MM.1S (cell line): ENCODE results near the gene MAN2A2.

ENCODE experiments used
- DNase-seq: peaks from one replicate; pipeline ENCODE4 v3.0.0-alpha.2; 2015
- H2AFZ ChIP-seq: fragments of 300-600 bp; sonication (generic); 2 replicates; pipeline ENCODE4 v1.6.0; 2016; ENCODE audit warnings: antibody characterized with exemption, low read length
- H3F3A ChIP-seq: fragments of 300-600 bp; sonication (generic); 2 replicates; pipeline ENCODE4 v1.6.1; 2016; ENCODE audit warnings: mild to moderate bottlenecking, antibody characterized with exemption, low read length, moderate library complexity, mixed read lengths; ENCODE audit not compliant: insufficient read depth
- H3K27ac ChIP-seq: fragments of 300-600 bp; sonication (generic); 2 replicates; pipeline ENCODE4 v1.5.1; 2016; ENCODE audit warnings: mild to moderate bottlenecking, low read length
- H3K27me3 ChIP-seq: fragments of 300-600 bp; sonication (generic); replicated peaks from 2 replicates; pipeline ENCODE4 v1.6.0; 2016; ENCODE audit warnings: low read length; ENCODE audit not compliant: insufficient read depth
- H3K36me3 ChIP-seq: fragments of 300-600 bp; sonication (generic); replicated peaks from 2 replicates; pipeline ENCODE4 v1.6.1; 2016; ENCODE audit warnings: mild to moderate bottlenecking, low read length, mixed read lengths; ENCODE audit not compliant: insufficient read depth
- H3K4me1 ChIP-seq: fragments of 300-600 bp; sonication (generic); 2 replicates; pipeline ENCODE4 v1.6.1; 2016; ENCODE audit warnings: low read length, mixed read lengths
- H3K4me2 ChIP-seq: fragments of 300-600 bp; sonication (generic); 2 replicates; pipeline ENCODE4 v1.6.0; 2016; ENCODE audit warnings: low read depth, low read length
- H3K4me3 ChIP-seq: fragments of 300-600 bp; sonication (generic); 2 replicates; pipeline ENCODE4 v1.5.1; 2016; ENCODE audit warnings: low read length, mixed read lengths
- H3K79me2 ChIP-seq: fragments of 300-600 bp; sonication (generic); 2 replicates; pipeline ENCODE4 v1.6.1; 2016; ENCODE audit warnings: mixed run types, low read length, mixed read lengths
- H3K9ac ChIP-seq: fragments of 300-600 bp; sonication (generic); 2 replicates; pipeline ENCODE4 v1.6.1; 2016; ENCODE audit warnings: low read length, mixed read lengths
- H3K9me2 ChIP-seq: fragments of 300-600 bp; sonication (generic); replicated peaks from 2 replicates; pipeline ENCODE4 v1.6.1; 2016; ENCODE audit warnings: mild to moderate bottlenecking, low read length, mixed read lengths; ENCODE audit not compliant: insufficient read depth
- H3K9me3 ChIP-seq: fragments of 300-600 bp; sonication (generic); replicated peaks from 2 replicates; pipeline ENCODE4 v1.6.1; 2016; ENCODE audit warnings: mild to moderate bottlenecking, low read length, mixed read lengths; ENCODE audit not compliant: insufficient read depth
- H4K20me1 ChIP-seq: fragments of 300-600 bp; sonication (generic); 2 replicates; pipeline ENCODE4 v1.6.1; 2016; ENCODE audit warnings: mild to moderate bottlenecking, low read length, moderate library complexity, mixed read lengths; ENCODE audit not compliant: insufficient read depth
- EZH2 ChIP-seq: fragments of 300-600 bp; sonication (generic); optimal IDR thresholded peaks from 2 replicates; pipeline ENCODE3; 2017; ENCODE audit warnings: low read depth, mild to moderate bottlenecking, antibody characterized with exemption, low read length, mixed read lengths
- EZH2phosphoT487 ChIP-seq: fragments of 300-600 bp; sonication (generic); IDR thresholded peaks from 2 replicates; pipeline ENCODE4 v1.6.1; 2018; ENCODE audit warnings: antibody characterized with exemption, low read length
- TF ChIP-seq, protein P1 (sequence below): fragments of 300-600 bp; sonication (generic); IDR thresholded peaks from 2 replicates; pipeline ENCODE4 v1.5.1; 2016; ENCODE audit warnings: antibody characterized with exemption, low read length, mixed read lengths

MAN2A2 gene

DNA sequence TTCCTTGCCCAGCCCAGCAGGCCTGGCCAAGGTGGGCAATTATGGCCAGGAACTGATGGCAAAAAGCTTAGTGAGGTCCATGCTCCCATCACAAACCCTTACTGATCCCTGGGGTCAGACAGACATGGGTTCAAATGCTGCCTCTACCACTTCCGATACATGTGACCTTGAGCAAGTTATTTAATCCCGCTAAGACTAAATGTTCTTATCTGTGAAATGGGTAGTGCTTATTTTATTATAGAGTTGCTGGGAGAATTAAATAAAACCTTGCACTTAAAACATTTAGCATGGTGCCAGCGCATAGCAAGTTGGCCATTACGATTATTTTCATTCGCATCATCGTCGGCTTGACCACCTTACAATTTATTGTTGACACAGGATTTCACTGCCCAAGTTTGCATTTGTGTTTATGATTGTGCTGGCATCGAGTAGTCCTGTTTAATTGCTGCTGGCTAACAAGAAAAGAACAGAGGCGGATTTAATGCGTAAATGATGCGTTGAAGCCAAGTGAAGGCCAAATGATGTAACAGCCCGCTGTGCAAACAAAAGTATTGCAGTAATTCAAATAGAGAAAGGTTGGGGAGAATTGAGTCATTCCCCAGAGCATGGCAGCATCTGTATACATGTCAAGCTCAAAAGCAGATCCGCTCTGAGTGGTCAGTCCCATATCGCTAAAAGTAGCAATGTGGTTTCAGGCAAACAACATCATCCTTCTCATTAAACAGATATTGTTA is 42.0 kb upstream of the MAN2A2 start:
- Histone ChIP-seq H3K27me3 (no peaks in the 10 kb centered on the region), H3K4me2 (no peak overlapping the region), H2AFZ (no peak overlapping the region), H3K9ac (no peak overlapping the region), H3K4me3 (no peak overlapping the region), H3K79me2 (no peaks in the 10 kb centered on the region), H4K20me1 (no peaks in the 10 kb centered on the region), H3K27ac (no peak overlapping the region), H3K9me3 (no peaks in the 10 kb centered on the region), H3K36me3 (no peaks in the 10 kb centered on the region), H3F3A (no peaks in the 10 kb centered on the region), H3K4me1 (peaks cover 8% of the 10 kb centered on the region), H3K9me2 (no peaks in the 10 kb centered on the region)
- DNase-seq = no peak
- TF ChIP-seq EZH2phosphoT487 (no peak), EZH2 (no peak)
- TF ChIP-seq, protein P1, sequence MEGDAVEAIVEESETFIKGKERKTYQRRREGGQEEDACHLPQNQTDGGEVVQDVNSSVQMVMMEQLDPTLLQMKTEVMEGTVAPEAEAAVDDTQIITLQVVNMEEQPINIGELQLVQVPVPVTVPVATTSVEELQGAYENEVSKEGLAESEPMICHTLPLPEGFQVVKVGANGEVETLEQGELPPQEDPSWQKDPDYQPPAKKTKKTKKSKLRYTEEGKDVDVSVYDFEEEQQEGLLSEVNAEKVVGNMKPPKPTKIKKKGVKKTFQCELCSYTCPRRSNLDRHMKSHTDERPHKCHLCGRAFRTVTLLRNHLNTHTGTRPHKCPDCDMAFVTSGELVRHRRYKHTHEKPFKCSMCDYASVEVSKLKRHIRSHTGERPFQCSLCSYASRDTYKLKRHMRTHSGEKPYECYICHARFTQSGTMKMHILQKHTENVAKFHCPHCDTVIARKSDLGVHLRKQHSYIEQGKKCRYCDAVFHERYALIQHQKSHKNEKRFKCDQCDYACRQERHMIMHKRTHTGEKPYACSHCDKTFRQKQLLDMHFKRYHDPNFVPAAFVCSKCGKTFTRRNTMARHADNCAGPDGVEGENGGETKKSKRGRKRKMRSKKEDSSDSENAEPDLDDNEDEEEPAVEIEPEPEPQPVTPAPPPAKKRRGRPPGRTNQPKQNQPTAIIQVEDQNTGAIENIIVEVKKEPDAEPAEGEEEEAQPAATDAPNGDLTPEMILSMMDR = no peak

DNA sequence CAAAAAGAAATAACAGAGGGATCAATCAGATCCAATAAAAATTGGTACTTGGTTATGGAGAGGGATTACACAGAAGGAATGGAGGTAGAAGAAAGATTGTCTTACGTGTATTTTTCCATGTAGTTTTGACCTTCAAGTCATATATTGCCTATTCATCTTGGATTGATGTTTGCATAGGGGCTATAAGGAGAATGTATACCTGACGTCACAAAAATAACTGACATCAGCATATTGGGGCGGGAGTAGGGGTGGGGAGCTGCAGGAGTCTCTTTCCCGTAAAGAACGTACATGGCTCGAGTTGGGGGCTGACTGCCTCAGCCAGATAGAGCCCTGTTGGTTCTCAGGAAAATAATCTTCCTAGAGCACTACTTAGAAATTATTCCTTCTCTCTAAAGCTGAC is 40.6 kb upstream of the MAN2A2 start:
- no peak for DNase-seq
- Histone ChIP-seq H2AFZ (no peak overlapping the region), H3K4me1 (no peaks in the 10 kb centered on the region), H3K4me3 (no peak overlapping the region), H3K27ac (no peak overlapping the region), H3K79me2 (no peaks in the 10 kb centered on the region), H3K9ac (no peak overlapping the region), H3K27me3 (no peaks in the 10 kb centered on the region), H3K36me3 (no peaks in the 10 kb centered on the region), H4K20me1 (no peaks in the 10 kb centered on the region), H3K9me2 (no peaks in the 10 kb centered on the region), H3F3A (no peaks in the 10 kb centered on the region), H3K4me2 (no peak overlapping the region), H3K9me3 (no peaks in the 10 kb centered on the region)
- TF ChIP-seq, protein P1 = no peak

DNA sequence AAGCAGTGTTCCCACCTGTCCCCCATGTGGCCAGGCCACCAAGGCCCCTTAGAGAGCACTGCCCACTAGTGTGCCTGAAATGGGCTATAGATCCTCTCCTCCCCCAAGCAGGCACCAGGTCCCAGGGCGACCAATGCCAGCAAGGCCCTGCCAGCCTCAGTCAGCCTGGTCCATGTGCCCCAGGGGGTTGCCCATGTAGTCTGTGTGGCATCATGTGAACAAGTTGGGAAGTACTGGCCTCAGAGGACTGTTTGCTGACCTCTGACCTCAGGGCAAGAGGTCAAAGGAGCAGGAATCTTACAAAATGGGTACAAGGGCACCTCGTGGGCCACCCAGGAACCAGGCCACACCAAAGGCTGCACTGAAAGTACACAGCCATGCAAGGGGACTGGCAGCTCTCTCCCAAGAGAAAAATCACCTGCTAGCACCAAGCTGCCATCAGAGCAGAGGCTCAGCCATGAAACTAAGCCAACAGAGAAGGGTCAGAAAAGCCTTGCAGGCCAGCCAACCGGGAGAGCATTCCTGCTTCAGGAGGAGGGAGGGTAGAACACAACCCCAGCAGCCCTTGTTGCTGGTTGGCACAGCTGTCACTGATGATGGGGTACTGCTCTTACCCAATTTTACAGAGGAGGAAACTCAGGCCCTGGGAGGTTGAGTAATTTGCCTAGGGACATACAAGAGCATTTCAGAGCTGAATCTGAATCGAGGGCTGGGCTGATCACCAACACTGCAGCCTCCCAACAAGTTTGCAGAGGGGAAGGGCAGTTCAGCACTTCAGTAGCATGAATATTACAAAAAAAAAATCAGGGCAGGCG is 39.9 kb upstream of the MAN2A2 start:
- H3K27ac ChIP-seq = no peak overlapping the region
- TF ChIP-seq, protein P1 = no peak
- TF ChIP-seq EZH2phosphoT487 (no peak), EZH2 (no peak)
- no peaks in the 10 kb centered on the region for H3K9me2 ChIP-seq
- H3K9me3 ChIP-seq = no peaks in the 10 kb centered on the region
- no peaks in the 10 kb centered on the region for H3K4me1 ChIP-seq
- H3K4me2 ChIP-seq = no peak overlapping the region
- no peak for DNase-seq
- H3F3A ChIP-seq = no peaks in the 10 kb centered on the region
- H3K79me2 ChIP-seq = no peaks in the 10 kb centered on the region
- no peak overlapping the region for H3K9ac ChIP-seq
- H2AFZ ChIP-seq = no peak overlapping the region
- H4K20me1 ChIP-seq = no peaks in the 10 kb centered on the region
- no peak overlapping the region for H3K4me3 ChIP-seq
- H3K27me3 ChIP-seq = no peaks in the 10 kb centered on the region
- H3K36me3 ChIP-seq = no peaks in the 10 kb centered on the region
